ENCODE results near the gene CXCL16. TPM values are rescaled to one million over a fixed set of nuclear protein-coding genes. Genes with fewer than 3 reads are reported as not detected.
"Not testable (repeated sequence)": the region's sequence is repeated elsewhere in the genome, so short reads cannot be mapped to it uniquely, and the experiment has no call there.

Gene CXCL16
- total RNA-seq, 6 experiments from 2014 or later = 13.3 to 69.6 (median 31.3) TPM

DNA sequence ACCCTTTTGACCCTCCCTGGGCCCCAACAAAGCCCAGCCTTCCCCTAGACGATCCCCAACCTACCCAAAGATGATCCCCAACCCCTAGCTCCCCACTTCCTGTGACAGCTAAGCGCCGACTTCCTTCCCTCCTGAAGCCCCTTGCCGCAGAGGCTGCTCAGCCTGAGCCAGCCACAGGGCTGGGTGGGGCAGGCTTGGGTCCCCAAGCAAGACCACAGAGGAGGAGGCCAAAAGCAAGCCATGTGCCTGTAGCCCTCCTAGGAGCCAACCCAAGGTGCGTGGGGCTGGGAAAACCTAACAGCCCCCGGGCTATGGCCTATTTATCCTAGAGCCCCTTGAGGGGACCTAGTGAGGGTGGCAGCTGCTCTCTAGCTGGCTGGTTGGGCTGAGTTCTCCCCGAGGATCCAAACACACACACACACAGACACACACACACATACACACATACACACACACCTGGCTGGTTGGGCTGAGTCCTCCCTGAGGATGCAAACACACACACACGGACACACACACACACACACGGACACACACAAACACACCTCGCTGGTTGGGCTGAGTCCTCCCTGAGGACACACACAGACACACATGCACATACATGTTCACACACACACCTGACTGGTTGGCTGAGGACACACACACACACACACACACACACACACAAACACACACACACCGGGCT lies 24.5 kb downstream of the CXCL16 start:
- TF ChIP-seq POLR2A (IDR thresholded peaks at IDR 0.05) (no peak), CTCF (IDR thresholded peaks at IDR 0.05) (no peak)
- no peak overlapping the region for H3K4me3 ChIP-seq
- intact Hi-C loops (cut with DNase I) = no loop called here
- DNase-seq (peak in 1 of 3 donors; percentile 56), ATAC-seq (no peak)
- H3K27me3 ChIP-seq = no peaks in the 10 kb centered on the region
- H3K27ac ChIP-seq = peak overlapping the region in 2 of 3 donors; percentile 1 to 49
- peaks cover 0 to 38% (median 19%) of the 10 kb centered on the region in 4 donors for H3K4me1 ChIP-seq
- 73% methylated on average over 6 of the region's 11 CpGs for WGBS (ENCODE audit: insufficient coverage, low coverage, low lambda C conversion rate, missing lambda C conversion rate)
- H3K36me3 ChIP-seq = peaks cover 0 to 13% (median 2%) of the 10 kb centered on the region in 4 donors
- H3K9me3 ChIP-seq = no peaks in the 10 kb centered on the region

- H3K36me3 ChIP-seq; ATAC-seq; H3K9me3 ChIP-seq; H3K27me3 ChIP-seq; intact Hi-C loops (cut with DNase I); H3K4me3 ChIP-seq: not testable (repeated sequence)
- Histone ChIP-seq H3K27ac (peak overlapping the region in 2 of 3 donors; percentile 1 to 49), H3K4me1 (peaks cover 0 to 31% (median 16%) of the 10 kb centered on the region in 4 donors)
- 58% methylated on average over 4 of the region's 15 CpGs for WGBS (ENCODE audit: insufficient coverage, low coverage, low lambda C conversion rate, missing lambda C conversion rate)
- DNase-seq = peak in 1 of 3 donors; percentile 47
Measured at GRCh38 chr17:4714340-4715062, 25.2 kb downstream of the CXCL16 start.

GRCh38 chr17:4712526-4712925 lies 27.2 kb downstream of the CXCL16 start:
- WGBS (ENCODE audit: insufficient coverage, low coverage, low lambda C conversion rate, missing lambda C conversion rate) = 24% methylated on average over 3 of the region's 3 CpGs
- DNase-seq (peak in 2 of 3 donors; percentile 71 to 84), ATAC-seq (peak; percentile 15 to 55 (median 31))
- peak overlapping the region; percentile 16 to 65 (median 20) for H3K4me3 ChIP-seq
- H3K27ac ChIP-seq = peak overlapping the region; percentile 74 to 89 (median 77)
- H3K4me1 ChIP-seq = peaks cover 0 to 31% (median 16%) of the 10 kb centered on the region in 4 donors
- TF ChIP-seq CTCF (IDR thresholded peaks at IDR 0.05) = no peak
- TF ChIP-seq POLR2A (IDR thresholded peaks at IDR 0.05) = no peak
- intact Hi-C loops (cut with DNase I) = no loop called here
- no peaks in the 10 kb centered on the region for H3K9me3 ChIP-seq
- peaks cover 0 to 9% (median 0%) of the 10 kb centered on the region in 4 donors for H3K36me3 ChIP-seq
- no peaks in the 10 kb centered on the region for H3K27me3 ChIP-seq

GRCh38 chr17:4711661-4712181 lies 28.0 kb downstream of the CXCL16 start:
- peaks cover 0 to 31% (median 16%) of the 10 kb centered on the region in 4 donors for H3K4me1 ChIP-seq
- H3K4me3 ChIP-seq = peak overlapping the region; percentile 20 to 65 (median 58)
- 9% methylated on average over 4 of the region's 6 CpGs for WGBS (ENCODE audit: insufficient coverage, low coverage, low lambda C conversion rate, missing lambda C conversion rate)
- H3K9me3 ChIP-seq = no peaks in the 10 kb centered on the region
- intact Hi-C loops (cut with DNase I) = no loop called here
- H3K27me3 ChIP-seq = no peaks in the 10 kb centered on the region
- ATAC-seq = peak; percentile 28 to 58 (median 52)
- TF ChIP-seq CTCF (IDR thresholded peaks at IDR 0.05) (no peak), POLR2A (IDR thresholded peaks at IDR 0.05) (peak; percentile 16)
- peak overlapping the region; percentile 74 to 89 (median 77) for H3K27ac ChIP-seq
- peaks cover 0 to 3% (median 0%) of the 10 kb centered on the region in 4 donors for H3K36me3 ChIP-seq
- peak; percentile 74 to 95 (median 94) for DNase-seq

Data from right lobe of liver (tissue), 6 donors.